ENCODE results near the gene FAM43A.
A peak's percentile ranks its signal among the peaks of the same experiment; 100 is the strongest.

The FAM43A gene

GRCh38 chr3:194711913-194712312 is 26.2 kb downstream of the FAM43A start:
- no peak for DNase-seq

GRCh38 chr3:194713299-194714136 is 27.8 kb downstream of the FAM43A start:
- DNase-seq: no peak

GRCh38 chr3:194714137-194714455 is 28.4 kb downstream of the FAM43A start:
- DNase-seq: no peak

- no peak for DNase-seq
These were observed 28.9 kb downstream of the FAM43A start for GRCh38 chr3:194714564-194714963.

- peak; percentile 35 for DNase-seq
These were observed 29.5 kb downstream of the FAM43A start for GRCh38 chr3:194715022-194715800.

GRCh38 chr3:194718079-194718478 is 32.4 kb downstream of the FAM43A start:
- DNase-seq: no peak

- DNase-seq: peak; percentile 85
These were observed 34.4 kb downstream of the FAM43A start for GRCh38 chr3:194720048-194720447.

- no peak for DNase-seq
These were observed 38.3 kb downstream of the FAM43A start for GRCh38 chr3:194723846-194724618.

GRCh38 chr3:194725346-194725745 is 39.7 kb downstream of the FAM43A start:
- DNase-seq: no peak

- DNase-seq: no peak
These were observed 41.9 kb downstream of the FAM43A start for GRCh38 chr3:194727435-194728128.

- no peak for DNase-seq
These were observed 43.3 kb downstream of the FAM43A start for GRCh38 chr3:194728986-194729385.

- DNase-seq: peak; percentile 38
These were observed 44.7 kb downstream of the FAM43A start for GRCh38 chr3:194730365-194730764.

GRCh38 chr3:194731506-194732073 is 45.9 kb downstream of the FAM43A start:
- peak; percentile 71 for DNase-seq

GRCh38 chr3:194732617-194733016 is 46.9 kb downstream of the FAM43A start:
- DNase-seq: no peak

- no peak for DNase-seq
These were observed 50.7 kb downstream of the FAM43A start for GRCh38 chr3:194736277-194736895.

- DNase-seq: no peak
These were observed 51.4 kb downstream of the FAM43A start for GRCh38 chr3:194736896-194737600.

Data from NCI-H345 (cell line).